ENCODE measurements around the gene SERINC5. TPM values are rescaled to one million over a fixed set of nuclear protein-coding genes. Genes with fewer than 3 reads are reported as not detected.
"Not testable (repeated sequence)": the region's sequence is repeated elsewhere in the genome, so short reads cannot be mapped to it uniquely, and the experiment has no call there.

Gene SERINC5
- total RNA-seq, 4 donors from 2014 or later: 22.6 to 26.9 (median 24.8) TPM

- Histone ChIP-seq H3K27ac (no peak overlapping the region), H3K4me1 (peaks cover 3 to 7% of the 10 kb centered on the region in 2 donors), H3K9me3 (no peaks in the 10 kb centered on the region), H3K36me3 (no peaks in the 10 kb centered on the region), H3K4me3 (replicated peaks in 1 of 3) (no peak overlapping the region), H3K27me3 (no peaks in the 10 kb centered on the region)
- intact Hi-C loops (cut with DNase I): no loop called here
- WGBS, 2 donors: 87 to 90% methylated on average over 4 of the region's 4 CpGs
- no peak for DNase-seq
- TF ChIP-seq CTCF (IDR thresholded peaks at IDR 0.05) (no peak), POLR2A (IDR thresholded peaks at IDR 0.05) (no peak)
Observed at GRCh38 chr5:80208381-80208780, 47.5 kb downstream of the SERINC5 start.

DNA sequence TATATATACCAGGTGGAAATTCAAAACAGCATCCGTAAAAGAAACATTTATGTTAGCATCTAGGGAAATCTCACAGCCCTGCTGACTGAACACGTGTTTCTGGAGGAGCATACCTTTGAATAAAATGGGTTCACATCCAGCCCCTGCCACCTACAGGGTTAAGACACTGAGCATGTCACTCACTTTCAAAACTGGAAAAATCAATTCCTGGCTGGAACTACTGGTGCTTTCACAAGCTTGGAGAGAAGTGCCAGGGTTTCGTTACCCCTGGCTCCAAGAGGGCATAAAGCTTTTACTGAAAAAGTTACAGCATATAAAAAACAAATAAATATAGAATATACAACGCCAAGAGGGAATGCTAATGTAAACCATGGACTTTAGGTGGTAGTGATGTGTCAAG lies 48.0 kb downstream of the SERINC5 start:
- Histone ChIP-seq H3K9me3 (no peaks in the 10 kb centered on the region), H3K4me3 (replicated peaks in 1 of 3) (no peak overlapping the region), H3K27ac (no peak overlapping the region), H3K36me3 (no peaks in the 10 kb centered on the region), H3K4me1 (peaks cover 3 to 5% of the 10 kb centered on the region in 2 donors), H3K27me3 (no peaks in the 10 kb centered on the region)
- TF ChIP-seq CTCF (IDR thresholded peaks at IDR 0.05): no peak
- no peak for TF ChIP-seq POLR2A (IDR thresholded peaks at IDR 0.05)
- no peak for DNase-seq
- intact Hi-C loops (cut with DNase I): no loop called here
- 81 to 82% methylated on average over 4 of the region's 4 CpGs for WGBS, 2 donors

DNA sequence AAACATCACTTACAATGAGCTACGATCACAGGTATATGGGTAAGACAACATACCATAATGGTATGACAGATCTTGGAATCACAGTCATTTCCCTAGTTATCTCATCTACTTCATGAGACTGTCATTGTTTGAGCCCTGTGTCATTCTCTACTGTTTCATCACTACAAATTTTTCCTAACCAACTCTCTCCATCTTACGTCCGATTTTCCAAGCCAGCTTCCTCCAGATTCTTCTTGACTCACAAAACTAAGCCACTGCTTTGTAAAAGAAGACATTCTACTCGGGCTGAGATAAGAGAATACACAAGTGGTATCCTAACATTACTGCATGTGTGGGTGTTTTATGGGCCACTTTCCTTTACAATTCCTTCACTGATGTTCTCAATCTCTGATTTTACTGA lies 49.6 kb downstream of the SERINC5 start:
- Histone ChIP-seq H3K4me1 (no peaks in the 10 kb centered on the region), H3K27ac (no peak overlapping the region), H3K36me3 (no peaks in the 10 kb centered on the region), H3K27me3 (no peaks in the 10 kb centered on the region), H3K4me3 (replicated peaks in 1 of 3) (no peak overlapping the region), H3K9me3 (no peaks in the 10 kb centered on the region)
- TF ChIP-seq CTCF (IDR thresholded peaks at IDR 0.05) (no peak), POLR2A (IDR thresholded peaks at IDR 0.05) (no peak)
- DNase-seq: no peak
- intact Hi-C loops (cut with DNase I): no loop called here
- 89 to 90% methylated on average over 4 of the region's 4 CpGs for WGBS, 2 donors

GRCh38 chr5:80205846-80206245 lies 50.0 kb downstream of the SERINC5 start:
- Histone ChIP-seq H3K9me3 (no peaks in the 10 kb centered on the region), H3K4me1 (no peaks in the 10 kb centered on the region), H3K36me3 (no peaks in the 10 kb centered on the region), H3K27me3 (no peaks in the 10 kb centered on the region), H3K27ac (no peak overlapping the region), H3K4me3 (replicated peaks in 1 of 3) (no peak overlapping the region)
- TF ChIP-seq CTCF (IDR thresholded peaks at IDR 0.05): no peak
- no peak for TF ChIP-seq POLR2A (IDR thresholded peaks at IDR 0.05)
- DNase-seq: no peak
- WGBS, 2 donors: 89 to 91% methylated on average over 4 of the region's 4 CpGs
- intact Hi-C loops (cut with DNase I): no loop called here

GRCh38 chr5:80204808-80205614 lies 50.8 kb downstream of the SERINC5 start:
- no peak for DNase-seq

GRCh38 chr5:80201763-80202162 lies 54.1 kb downstream of the SERINC5 start:
- intact Hi-C loops (cut with DNase I); H3K36me3 ChIP-seq; DNase-seq; H3K27ac ChIP-seq; H3K4me3 ChIP-seq (replicated peaks in 1 of 3); H3K9me3 ChIP-seq; H3K4me1 ChIP-seq; H3K27me3 ChIP-seq: not testable (repeated sequence)
- WGBS, 2 donors: 89 to 96% methylated on average over 7 of the region's 7 CpGs

More at GRCh38 chr5:80204808-80205614, 50.8 kb downstream of the SERINC5 start:
- TF ChIP-seq CTCF (IDR thresholded peaks at IDR 0.05) (no peak), POLR2A (IDR thresholded peaks at IDR 0.05) (no peak)
- Histone ChIP-seq H3K36me3 (no peaks in the 10 kb centered on the region), H3K4me1 (no peaks in the 10 kb centered on the region), H3K9me3 (no peaks in the 10 kb centered on the region), H3K27ac (no peak overlapping the region), H3K27me3 (no peaks in the 10 kb centered on the region), H3K4me3 (replicated peaks in 1 of 3) (no peak overlapping the region)
- intact Hi-C loops (cut with DNase I): no loop called here
- WGBS, 2 donors: 59 to 60% methylated on average over 10 of the region's 10 CpGs

Data from thyroid gland (tissue), 4 donors.